ENCODE data around the gene UCN3.

The UCN3 gene

DNA sequence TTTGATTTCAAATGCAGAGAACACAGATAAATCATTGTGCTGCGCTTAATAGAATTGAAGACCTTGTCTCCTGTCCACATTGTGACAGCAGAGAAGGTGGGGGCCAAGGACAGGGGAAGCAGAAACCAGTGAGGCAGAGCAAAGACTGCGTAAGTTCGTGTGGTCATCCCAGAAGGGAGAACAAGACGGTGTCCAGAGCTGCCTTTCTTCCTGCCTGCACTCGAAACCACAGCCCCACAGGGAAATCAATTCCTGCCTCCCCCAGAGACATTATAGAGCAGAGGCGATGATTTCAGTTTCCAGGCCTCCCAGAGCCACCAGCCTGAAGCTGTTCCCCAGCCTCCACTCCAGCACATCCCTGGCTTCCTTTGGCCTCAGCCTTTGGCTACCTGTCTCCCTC lies 39.7 kb upstream of the UCN3 start:
- Mint-ChIP-seq H3K27ac (no peak overlapping the region), H3K4me3 (no peak overlapping the region), H3K36me3 (ENCODE audit: low read depth) (no peaks in the 10 kb centered on the region), H3K9me3 (peaks cover 10% of the 10 kb centered on the region), H3K4me1 (no peaks in the 10 kb centered on the region), H3K27me3 (ENCODE audit: low read depth) (peaks cover 20% of the 10 kb centered on the region)
- TF ChIP-seq, protein P1, sequence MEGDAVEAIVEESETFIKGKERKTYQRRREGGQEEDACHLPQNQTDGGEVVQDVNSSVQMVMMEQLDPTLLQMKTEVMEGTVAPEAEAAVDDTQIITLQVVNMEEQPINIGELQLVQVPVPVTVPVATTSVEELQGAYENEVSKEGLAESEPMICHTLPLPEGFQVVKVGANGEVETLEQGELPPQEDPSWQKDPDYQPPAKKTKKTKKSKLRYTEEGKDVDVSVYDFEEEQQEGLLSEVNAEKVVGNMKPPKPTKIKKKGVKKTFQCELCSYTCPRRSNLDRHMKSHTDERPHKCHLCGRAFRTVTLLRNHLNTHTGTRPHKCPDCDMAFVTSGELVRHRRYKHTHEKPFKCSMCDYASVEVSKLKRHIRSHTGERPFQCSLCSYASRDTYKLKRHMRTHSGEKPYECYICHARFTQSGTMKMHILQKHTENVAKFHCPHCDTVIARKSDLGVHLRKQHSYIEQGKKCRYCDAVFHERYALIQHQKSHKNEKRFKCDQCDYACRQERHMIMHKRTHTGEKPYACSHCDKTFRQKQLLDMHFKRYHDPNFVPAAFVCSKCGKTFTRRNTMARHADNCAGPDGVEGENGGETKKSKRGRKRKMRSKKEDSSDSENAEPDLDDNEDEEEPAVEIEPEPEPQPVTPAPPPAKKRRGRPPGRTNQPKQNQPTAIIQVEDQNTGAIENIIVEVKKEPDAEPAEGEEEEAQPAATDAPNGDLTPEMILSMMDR (IDR thresholded peaks at IDR 0.05; ENCODE audit: unreplicated experiment in 3 of 3) = no peak

DNA sequence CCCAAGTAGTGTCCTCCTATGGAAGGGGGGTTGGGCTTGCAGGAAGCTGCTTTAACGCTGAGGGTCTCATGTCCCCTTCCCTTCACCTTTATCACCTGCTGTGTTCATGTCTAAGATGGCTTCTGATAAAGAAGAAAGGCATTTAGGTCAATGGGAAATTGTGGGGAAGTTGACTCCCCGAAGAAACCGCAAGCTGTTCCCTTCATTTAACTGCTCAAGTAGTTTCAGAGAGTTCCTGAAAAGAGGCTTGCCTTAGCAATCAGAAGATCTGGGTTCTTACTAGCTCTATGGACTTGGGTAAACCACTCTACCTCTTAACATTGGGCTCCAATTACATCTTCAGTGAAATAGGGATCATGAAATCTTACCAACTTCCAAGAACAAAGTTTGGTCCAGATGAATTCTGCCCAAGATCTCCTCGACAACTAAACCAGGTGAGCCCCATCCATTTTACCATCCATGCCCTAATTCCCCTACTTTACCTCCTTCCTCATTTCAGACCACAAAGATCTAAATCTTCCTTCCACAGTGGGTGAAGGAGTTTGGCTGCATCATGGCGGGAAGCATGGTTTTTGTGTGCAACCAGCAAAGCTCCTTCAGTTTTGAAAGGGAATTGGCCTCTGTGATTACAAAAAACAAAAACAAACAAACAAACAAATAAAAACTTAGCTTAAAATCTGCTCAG lies 30.4 kb upstream of the UCN3 start:
- TF ChIP-seq, protein P1 (IDR thresholded peaks at IDR 0.05; ENCODE audit: unreplicated experiment in 3 of 3) = no peak

DNA sequence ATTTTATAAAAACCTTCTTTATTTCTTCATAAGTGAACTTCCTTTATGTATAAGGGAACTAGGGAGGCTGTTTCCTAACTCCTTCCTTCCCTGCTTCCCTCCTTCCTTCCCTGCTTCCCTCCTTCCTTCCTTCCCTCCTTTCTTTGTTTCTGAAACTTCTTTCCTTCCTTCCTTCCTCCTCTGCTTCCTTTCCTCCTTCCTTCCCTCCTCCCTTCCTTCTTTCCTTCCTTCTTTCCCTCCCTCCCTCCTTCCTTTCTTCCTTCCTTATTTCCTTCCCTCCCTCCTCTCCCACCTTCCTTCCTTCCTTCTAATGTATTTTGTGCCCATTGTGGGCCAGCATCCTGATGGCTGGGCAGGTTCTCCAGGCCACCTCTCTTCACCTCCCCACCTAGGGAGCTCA lies 26.8 kb upstream of the UCN3 start:
- TF ChIP-seq, protein P1 (IDR thresholded peaks at IDR 0.05; ENCODE audit: unreplicated experiment in 3 of 3) = no peak
- no peak overlapping the region for H3K27ac Mint-ChIP-seq
- peaks cover 13% of the 10 kb centered on the region for H3K27me3 Mint-ChIP-seq (ENCODE audit: low read depth)
- no peaks in the 10 kb centered on the region for H3K36me3 Mint-ChIP-seq (ENCODE audit: low read depth)
- no peak overlapping the region for H3K4me3 Mint-ChIP-seq
- peaks cover 11% of the 10 kb centered on the region for H3K9me3 Mint-ChIP-seq
- no peaks in the 10 kb centered on the region for H3K4me1 Mint-ChIP-seq

More for the DNA sequence above, 30.4 kb upstream of the UCN3 start:
- H3K36me3 Mint-ChIP-seq (ENCODE audit: low read depth) = no peaks in the 10 kb centered on the region
- H3K4me3 Mint-ChIP-seq = no peak overlapping the region
- H3K9me3 Mint-ChIP-seq = peaks cover 15% of the 10 kb centered on the region
- H3K27ac Mint-ChIP-seq = no peak overlapping the region
- H3K27me3 Mint-ChIP-seq (ENCODE audit: low read depth) = peaks cover 21% of the 10 kb centered on the region
- no peaks in the 10 kb centered on the region for H3K4me1 Mint-ChIP-seq

DNA sequence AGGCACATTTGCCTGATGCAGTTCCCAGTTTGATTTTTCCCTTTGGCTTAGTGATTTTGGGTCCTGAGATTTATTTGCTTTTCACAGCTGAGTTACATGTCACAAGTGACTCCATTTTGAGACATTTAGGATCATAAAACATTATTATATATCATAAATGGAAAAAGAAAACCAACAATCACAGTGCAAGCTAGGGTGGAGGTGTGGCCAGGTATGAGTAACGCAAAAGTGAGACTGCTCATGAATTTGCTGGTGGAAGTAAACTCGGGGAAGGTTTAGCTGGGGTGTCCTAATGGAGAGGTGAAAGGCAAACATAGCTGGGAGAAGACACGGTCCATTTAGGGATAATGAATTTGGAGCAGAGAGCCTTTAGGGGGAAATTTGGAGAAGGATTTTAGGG lies 21.7 kb upstream of the UCN3 start:
- no peak overlapping the region for H3K4me3 Mint-ChIP-seq
- TF ChIP-seq, protein P1 (IDR thresholded peaks at IDR 0.05; ENCODE audit: unreplicated experiment in 3 of 3) = no peak
- no peaks in the 10 kb centered on the region for H3K27me3 Mint-ChIP-seq (ENCODE audit: low read depth)
- peaks cover 4% of the 10 kb centered on the region for H3K9me3 Mint-ChIP-seq
- H3K4me1 Mint-ChIP-seq = no peaks in the 10 kb centered on the region
- H3K36me3 Mint-ChIP-seq (ENCODE audit: low read depth) = no peaks in the 10 kb centered on the region
- H3K27ac Mint-ChIP-seq = peak overlapping the region in 1 of 3 experiments; percentile 18

DNA sequence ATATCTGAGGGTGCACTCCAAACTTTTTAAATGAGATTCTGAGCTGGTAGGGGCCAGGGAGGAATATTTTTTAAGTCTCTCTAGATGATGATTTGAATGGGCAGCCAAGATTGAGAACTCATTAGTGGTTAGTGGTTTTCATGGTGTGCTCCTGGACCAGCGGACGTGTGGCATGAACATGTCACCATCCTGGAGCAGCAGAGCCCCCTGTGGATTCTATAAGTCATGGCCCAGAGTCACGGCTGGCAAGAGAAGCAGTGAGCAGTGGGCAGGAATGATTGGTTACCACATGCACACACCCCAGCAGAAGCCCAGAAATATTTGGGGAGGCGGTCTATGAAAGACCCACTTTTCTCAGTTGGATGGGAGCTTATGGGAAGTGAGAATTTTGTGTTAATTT lies 21.2 kb upstream of the UCN3 start:
- Mint-ChIP-seq H3K27ac (peak overlapping the region in 1 of 3 experiments; percentile 18), H3K4me1 (no peaks in the 10 kb centered on the region), H3K9me3 (peaks cover 4% of the 10 kb centered on the region), H3K36me3 (ENCODE audit: low read depth) (no peaks in the 10 kb centered on the region), H3K27me3 (ENCODE audit: low read depth) (no peaks in the 10 kb centered on the region), H3K4me3 (no peak overlapping the region)
- TF ChIP-seq, protein P1 (IDR thresholded peaks at IDR 0.05; ENCODE audit: unreplicated experiment in 3 of 3) = no peak

DNA sequence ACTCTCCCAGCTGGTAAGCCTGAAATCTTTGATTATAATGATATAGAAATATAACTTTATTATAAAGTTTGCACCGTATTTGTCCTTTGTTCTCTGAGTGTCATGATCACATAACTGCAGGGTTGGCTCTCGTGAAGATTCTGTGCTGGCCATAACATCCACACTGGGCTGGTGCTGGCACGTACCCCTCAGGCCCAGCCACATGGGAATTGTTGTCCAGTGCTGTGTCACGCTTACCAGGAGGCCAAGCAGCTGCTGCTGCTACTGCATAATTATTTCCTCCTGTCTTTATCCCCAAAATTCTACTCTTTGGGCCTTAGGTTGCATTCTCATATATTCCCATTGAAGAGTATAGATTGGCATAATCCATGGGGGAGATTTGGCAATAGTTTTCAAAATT lies 20.8 kb upstream of the UCN3 start:
- H3K27me3 Mint-ChIP-seq (ENCODE audit: low read depth) = no peaks in the 10 kb centered on the region
- H3K27ac Mint-ChIP-seq = peak overlapping the region in 1 of 3 experiments; percentile 27

More for the DNA sequence above, 20.8 kb upstream of the UCN3 start:
- H3K4me1 Mint-ChIP-seq = no peaks in the 10 kb centered on the region
- H3K36me3 Mint-ChIP-seq (ENCODE audit: low read depth) = no peaks in the 10 kb centered on the region
- no peak overlapping the region for H3K4me3 Mint-ChIP-seq
- peaks cover 4% of the 10 kb centered on the region for H3K9me3 Mint-ChIP-seq
- TF ChIP-seq, protein P1 (IDR thresholded peaks at IDR 0.05; ENCODE audit: unreplicated experiment in 3 of 3) = no peak
